Spleen (tissue), 11 donors: Measurements from ENCODE around the gene LRRN2. TPM values are rescaled to one million over a fixed set of nuclear protein-coding genes. Genes with fewer than 3 reads are reported as not detected.

Experiments
- DNase-seq: peaks from one replicate; pipeline ENCODE4 v3.0.0-alpha.2; 2020
- H3K27ac ChIP-seq, 8 donors: fragments of 200-600 bp; sonication (generic) in 7 of 8; 1 replicate in 4 of 8; 2 replicates in 4 of 8; pipeline versions ENCODE4 v1.5.0 to v1.8.0; 2016 to 2021; ENCODE audit warnings: inconsistent platforms in 4 of 8, mild to moderate bottlenecking in 4 of 8, moderate library complexity in 1 of 8
- H3K27me3 ChIP-seq, 7 donors: fragments of 200-600 bp; sonication (generic) in 6 of 7; replicated peaks in 1 of 7; 1 replicate in 4 of 7; 2 replicates in 3 of 7; pipeline versions ENCODE4 v1.5.0 to v1.8.0; 2016 to 2021; ENCODE audit warnings: inconsistent platforms in 3 of 7, mild to moderate bottlenecking in 1 of 7
- H3K36me3 ChIP-seq, 6 donors: fragments of 200-600 bp; sonication (generic) in 5 of 6; 1 replicate in 4 of 6; 2 replicates in 2 of 6; pipeline versions ENCODE4 v1.5.0 to v1.8.0; 2016 to 2021; ENCODE audit warnings: inconsistent platforms in 2 of 6
- H3K4me1 ChIP-seq, 6 donors: fragments of 200-600 bp; sonication (generic) in 5 of 6; 1 replicate in 3 of 6; 2 replicates in 3 of 6; pipeline versions ENCODE4 v1.5.0 to v1.8.0; 2016 to 2021; ENCODE audit warnings: inconsistent platforms in 3 of 6
- H3K4me3 ChIP-seq, 8 donors: fragments of 200-600 bp; sonication (generic) in 7 of 8; 1 replicate in 4 of 8; 2 replicates in 4 of 8; pipeline versions ENCODE4 v1.5.0 to v1.8.0; 2016 to 2021; ENCODE audit warnings: inconsistent platforms in 4 of 8, mild to moderate bottlenecking in 4 of 8, moderate library complexity in 2 of 8
- H3K9me3 ChIP-seq, 8 donors: fragments of 200-600 bp; sonication (generic) in 7 of 8; 1 replicate in 4 of 8; 2 replicates in 4 of 8; pipeline versions ENCODE4 v1.5.0 to v1.8.0; 2016 to 2021; ENCODE audit warnings: inconsistent platforms in 4 of 8
- CTCF ChIP-seq, 11 experiments: fragments of 200-600 bp in 7 of 11; fragments of 450-650 bp in 4 of 11; sonication (generic) in 4 of 11; IDR thresholded peaks in 8 of 11; conservative IDR thresholded peaks in 3 of 11; 1 replicate in 7 of 11; 2 replicates in 4 of 11; pipeline versions ENCODE4 v1.4.0 to v1.8.0; 2016 to 2021; ENCODE audit warnings: antibody characterized with exemption in 11 of 11, inconsistent platforms in 4 of 11, mild to moderate bottlenecking in 1 of 11
- POLR2A ChIP-seq, 3 donors: fragments of 450-650 bp; IDR thresholded peaks; one replicate each; pipeline ENCODE4 v1.5.1; 2017; ENCODE audit warnings: antibody characterized with exemption in 3 of 3, mild to moderate bottlenecking in 1 of 3
- POLR2AphosphoS5 ChIP-seq, 3 donors: sonication (generic); formaldehyde crosslinking; IDR thresholded peaks; one replicate each; pipeline ENCODE4 v1.5.1; 2017; ENCODE audit warnings: antibody characterized with exemption in 3 of 3
- WGBS, 5 donors: extraction: QIAGEN DNeasy Blood & Tissue Kit in 3 of 5; methylation state at CpG; one replicate each; pipeline versions ENCODE4 v1.1.5 to v1.1.7; 2013 to 2018; 5-methylcytosine and 5-hydroxymethylcytosine counted together
- intact Hi-C: fragments of 100-400 bp; cut with DNase I; formaldehyde crosslinking; loops from one replicate; pipeline ENCODE4 v1.15.0; 2023; ENCODE audit warnings: low total_unique reads
- polyA plus RNA-seq, 3 donors: library from polyadenylated mRNA; stranded (reverse); fragments of 200-250 nt; gene quantifications; one replicate each; pipeline ENCODE4 v1.2.1, GENCODE V29; 2013
- total RNA-seq, 7 donors: library from RNA; depleted of rRNA in 3 of 7; stranded (reverse); fragments of >200 nt in 3 of 7; fragmentation: NEBNext Ultra II Directional in 4 of 7; extraction: Animal tissue kit (Norgen Biotek cat#: 25700) in 4 of 7; gene quantifications; one replicate each; pipeline versions ENCODE4 v1.1.0 to v1.2.1, GENCODE V29; 2016 to 2021
- donor health status: healthy with polysubstance abuse.
- donor health status: DM: no; HTN: no; CAD: no; lungs with moderate emphysema.
- donor health status: DM: no; HTN: no; CAD: no.
- donor health status: Bipolar disorder and iron deficiency.
- donor health status: healthy.
- donor health status: DM: no; HTN: no; CAD: no.
- donor health status: DM: yes; HTN: yes; CAD: no.

LRRN2 gene
- total and polyA plus RNA-seq, 10 donors: 1.6 to 11.9 (median 4.5) TPM

GRCh38 chr1:204696606-204697005 lies 11.1 kb upstream of the LRRN2 start:
- Histone ChIP-seq H3K4me3 (no peak overlapping the region), H3K9me3 (no peaks in the 10 kb centered on the region), H3K27me3 (peaks cover 0 to 8% (median 0%) of the 10 kb centered on the region in 7 donors), H3K36me3 (no peaks in the 10 kb centered on the region), H3K4me1 (no peaks in the 10 kb centered on the region), H3K27ac (no peak overlapping the region)
- 88 to 91% (median 90%) methylated on average over 17 of the region's 17 CpGs for WGBS, 5 donors
- intact Hi-C loops: no loop called here
- no peak for TF ChIP-seq CTCF (IDR thresholded peaks at IDR 0.05 in 8 of 11, conservative IDR thresholded peaks at IDR 0.05 in 3 of 11)
- no peak for TF ChIP-seq POLR2AphosphoS5 (IDR thresholded peaks at IDR 0.05)
- no peak for TF ChIP-seq POLR2A (IDR thresholded peaks at IDR 0.05)
- no peak for DNase-seq

- H3K27ac ChIP-seq: no peak overlapping the region
- no peak overlapping the region for H3K4me3 ChIP-seq
- 84 to 95% (median 86%) methylated on average over 5 of the region's 5 CpGs for WGBS, 5 donors
- TF ChIP-seq POLR2AphosphoS5 (IDR thresholded peaks at IDR 0.05) (no peak), CTCF (IDR thresholded peaks at IDR 0.05 in 8 of 11, conservative IDR thresholded peaks at IDR 0.05 in 3 of 11) (no peak), POLR2A (IDR thresholded peaks at IDR 0.05) (no peak)
- H3K9me3 ChIP-seq: no peaks in the 10 kb centered on the region
- H3K4me1 ChIP-seq: no peaks in the 10 kb centered on the region
- intact Hi-C loops: no loop called here
- no peak for DNase-seq
- no peaks in the 10 kb centered on the region for H3K36me3 ChIP-seq
- peaks cover 0 to 8% (median 0%) of the 10 kb centered on the region in 7 donors for H3K27me3 ChIP-seq
These were observed 10.2 kb upstream of the LRRN2 start for GRCh38 chr1:204695692-204696091.

- intact Hi-C loops: no loop called here
These were observed 8.6 kb upstream of the LRRN2 start for GRCh38 chr1:204694145-204694544.

GRCh38 chr1:204692841-204693356 lies 7.4 kb upstream of the LRRN2 start:
- 59 to 83% (median 77%) methylated on average over 7 of the region's 7 CpGs for WGBS, 5 donors

More at GRCh38 chr1:204694145-204694544, 8.6 kb upstream of the LRRN2 start:
- Histone ChIP-seq H3K4me1 (no peaks in the 10 kb centered on the region), H3K36me3 (no peaks in the 10 kb centered on the region), H3K4me3 (no peak overlapping the region), H3K9me3 (no peaks in the 10 kb centered on the region), H3K27me3 (peaks cover 0 to 8% (median 0%) of the 10 kb centered on the region in 7 donors), H3K27ac (no peak overlapping the region)
- TF ChIP-seq POLR2AphosphoS5 (IDR thresholded peaks at IDR 0.05): no peak
- no peak for TF ChIP-seq POLR2A (IDR thresholded peaks at IDR 0.05)
- TF ChIP-seq CTCF (IDR thresholded peaks at IDR 0.05 in 8 of 11, conservative IDR thresholded peaks at IDR 0.05 in 3 of 11): no peak
- no peak for DNase-seq
- 61 to 69% (median 65%) methylated on average over 7 of the region's 7 CpGs for WGBS, 5 donors

More at GRCh38 chr1:204692841-204693356, 7.4 kb upstream of the LRRN2 start:
- no peak for DNase-seq
- Histone ChIP-seq H3K4me3 (no peak overlapping the region), H3K27ac (no peak overlapping the region), H3K36me3 (no peaks in the 10 kb centered on the region), H3K9me3 (no peaks in the 10 kb centered on the region), H3K4me1 (no peaks in the 10 kb centered on the region), H3K27me3 (peaks cover 0 to 8% (median 0%) of the 10 kb centered on the region in 7 donors)
- intact Hi-C loops: no loop called here
- TF ChIP-seq POLR2A (IDR thresholded peaks at IDR 0.05): no peak
- TF ChIP-seq POLR2AphosphoS5 (IDR thresholded peaks at IDR 0.05): no peak
- TF ChIP-seq CTCF (IDR thresholded peaks at IDR 0.05 in 8 of 11, conservative IDR thresholded peaks at IDR 0.05 in 3 of 11): peak in 1 of 11 experiments; percentile 6
